ENCODE measurements around the gene C1S. TPM values are rescaled to one million over a fixed set of nuclear protein-coding genes. Genes with fewer than 3 reads are reported as not detected.

Gene C1S
- total RNA-seq, 4 donors from 2014 or later: 103 to 191 (median 117) TPM

DNA sequence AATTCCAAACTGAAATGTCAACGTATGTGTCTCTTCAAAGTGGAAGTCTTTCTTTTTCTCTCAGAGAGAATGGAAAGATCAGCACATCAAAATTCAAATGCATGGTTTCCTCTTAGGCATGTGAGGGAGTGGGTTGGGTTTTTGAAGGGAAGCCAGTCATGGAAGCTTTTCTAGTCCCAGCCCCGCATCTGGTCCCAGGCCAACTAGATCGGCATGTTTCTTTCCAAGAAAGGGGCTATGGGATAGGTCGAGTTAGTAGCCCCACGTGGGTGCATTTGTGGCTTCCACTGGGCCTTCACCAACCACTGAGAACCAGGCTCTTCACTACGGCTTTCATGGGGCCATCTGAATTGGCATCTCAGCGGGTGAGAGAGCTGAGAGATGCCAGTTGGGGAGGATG, 6.6 kb downstream of the C1S start:
- 80 to 90% methylated on average over 3 to 7 of the region's 7 CpGs for WGBS, 2 donors (ENCODE audit: low coverage in 1 of 2)
- Histone ChIP-seq H3K36me3 (no peaks in the 10 kb centered on the region), H3K4me1 (peaks cover 0 to 19% (median 4%) of the 10 kb centered on the region in 4 donors), H3K4me3 (no peak overlapping the region), H3K27me3 (no peaks in the 10 kb centered on the region), H3K9me3 (no peaks in the 10 kb centered on the region), H3K27ac (peak overlapping the region in 1 of 4 donors; percentile 14)
- TF ChIP-seq EP300 (IDR thresholded peaks at IDR 0.05; ENCODE audit: low read depth): no peak
- TF ChIP-seq POLR2A (IDR thresholded peaks at IDR 0.05): no peak
- TF ChIP-seq, protein P1, sequence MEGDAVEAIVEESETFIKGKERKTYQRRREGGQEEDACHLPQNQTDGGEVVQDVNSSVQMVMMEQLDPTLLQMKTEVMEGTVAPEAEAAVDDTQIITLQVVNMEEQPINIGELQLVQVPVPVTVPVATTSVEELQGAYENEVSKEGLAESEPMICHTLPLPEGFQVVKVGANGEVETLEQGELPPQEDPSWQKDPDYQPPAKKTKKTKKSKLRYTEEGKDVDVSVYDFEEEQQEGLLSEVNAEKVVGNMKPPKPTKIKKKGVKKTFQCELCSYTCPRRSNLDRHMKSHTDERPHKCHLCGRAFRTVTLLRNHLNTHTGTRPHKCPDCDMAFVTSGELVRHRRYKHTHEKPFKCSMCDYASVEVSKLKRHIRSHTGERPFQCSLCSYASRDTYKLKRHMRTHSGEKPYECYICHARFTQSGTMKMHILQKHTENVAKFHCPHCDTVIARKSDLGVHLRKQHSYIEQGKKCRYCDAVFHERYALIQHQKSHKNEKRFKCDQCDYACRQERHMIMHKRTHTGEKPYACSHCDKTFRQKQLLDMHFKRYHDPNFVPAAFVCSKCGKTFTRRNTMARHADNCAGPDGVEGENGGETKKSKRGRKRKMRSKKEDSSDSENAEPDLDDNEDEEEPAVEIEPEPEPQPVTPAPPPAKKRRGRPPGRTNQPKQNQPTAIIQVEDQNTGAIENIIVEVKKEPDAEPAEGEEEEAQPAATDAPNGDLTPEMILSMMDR (IDR thresholded peaks at IDR 0.05): no peak
- TF ChIP-seq POLR2AphosphoS5 (IDR thresholded peaks at IDR 0.05): no peak
- intact Hi-C loops (cut with DNase I; ENCODE audit: low total_unique reads) (no loop called here), in situ Hi-C loops (cut with MboI; ENCODE audit: low pct_ligation_motif_present in 1 of 4, low pct_unique_long_range_greater_than_20kb in 1 of 4, low sequenced_read_pairs in 3 of 4) (no loop called here)
- DNase-seq: no peak

DNA sequence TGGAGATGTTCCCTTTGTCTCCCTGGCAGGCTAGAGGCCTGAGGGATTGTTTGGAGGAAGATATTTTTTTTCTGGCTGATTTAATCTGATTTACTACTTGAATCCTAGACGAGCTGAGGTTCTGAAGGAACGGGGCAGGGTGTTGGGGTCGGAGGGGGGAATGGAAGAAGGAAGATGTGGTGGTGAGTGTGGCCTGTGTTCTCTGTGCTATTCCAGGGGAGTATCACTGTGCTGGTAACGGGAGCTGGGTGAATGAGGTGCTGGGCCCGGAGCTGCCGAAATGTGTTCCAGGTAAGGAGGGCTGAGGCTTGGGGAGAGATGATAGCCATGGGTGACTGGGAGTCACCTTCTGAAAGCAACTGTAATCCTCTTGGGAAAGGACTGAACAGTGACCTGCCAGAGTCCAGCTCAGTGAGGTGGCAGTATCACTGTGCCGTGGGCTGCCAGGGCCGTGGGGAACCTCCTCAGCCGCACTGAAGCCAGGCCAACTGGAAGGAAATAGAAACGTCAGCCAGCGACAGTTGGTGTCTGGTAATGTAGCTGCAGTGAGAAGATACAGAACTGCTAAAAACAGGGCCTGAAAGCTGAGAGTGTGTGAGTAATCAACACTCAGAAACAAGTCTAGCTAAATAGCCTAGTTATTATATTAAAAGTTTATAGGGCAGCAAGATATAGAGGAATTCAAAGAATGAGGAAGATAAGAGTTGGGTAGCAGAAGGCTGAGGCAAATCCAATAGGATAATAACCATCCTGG, 7.9 kb downstream of the C1S start:
- intact Hi-C loops (cut with DNase I; ENCODE audit: low total_unique reads): no loop called here
- Histone ChIP-seq H3K9me3 (no peaks in the 10 kb centered on the region), H3K4me1 (peaks cover 0 to 12% (median 0%) of the 10 kb centered on the region in 4 donors), H3K36me3 (no peaks in the 10 kb centered on the region), H3K27ac (peak overlapping the region in 3 of 4 donors; percentile 51 to 68 (median 52)), H3K4me3 (no peak overlapping the region), H3K27me3 (no peaks in the 10 kb centered on the region)
- 61% methylated on average over 11 of the region's 11 CpGs; no CpG with 5 or more reads in 1 of the 2 donors for WGBS, 2 donors (ENCODE audit: low coverage in 1 of 2)
- in situ Hi-C loops (cut with MboI; ENCODE audit: low pct_ligation_motif_present in 1 of 4, low pct_unique_long_range_greater_than_20kb in 1 of 4, low sequenced_read_pairs in 3 of 4): no loop called here
- DNase-seq: no peak
- TF ChIP-seq, protein P1 (IDR thresholded peaks at IDR 0.05): no peak
- TF ChIP-seq POLR2A (IDR thresholded peaks at IDR 0.05): no peak
- TF ChIP-seq EP300 (IDR thresholded peaks at IDR 0.05; ENCODE audit: low read depth): no peak
- TF ChIP-seq POLR2AphosphoS5 (IDR thresholded peaks at IDR 0.05): no peak

DNA sequence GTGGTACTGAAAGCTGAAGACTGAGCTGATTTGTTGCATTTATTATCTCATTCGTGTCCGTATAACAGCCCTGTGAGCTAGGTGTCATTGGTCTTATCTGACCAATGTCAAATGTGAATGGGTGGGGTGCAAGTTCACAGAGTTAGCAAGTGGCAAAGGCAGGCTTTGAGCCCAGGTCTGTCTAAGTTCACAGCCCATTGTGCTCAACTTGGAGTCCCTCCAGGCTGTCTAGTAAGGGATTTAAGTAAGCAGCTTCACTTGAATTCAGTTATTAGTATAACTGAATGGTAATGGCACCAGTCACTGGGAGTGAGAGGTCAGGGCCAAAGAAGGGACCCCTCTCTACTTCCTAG, 8.5 kb downstream of the C1S start:
- TF ChIP-seq POLR2A (IDR thresholded peaks at IDR 0.05): no peak
- TF ChIP-seq, protein P1 (IDR thresholded peaks at IDR 0.05): no peak
- TF ChIP-seq EP300 (IDR thresholded peaks at IDR 0.05; ENCODE audit: low read depth): no peak
- TF ChIP-seq POLR2AphosphoS5 (IDR thresholded peaks at IDR 0.05): no peak
- WGBS, 2 donors (ENCODE audit: low coverage in 1 of 2): 45% methylated on average over 2 of the region's 2 CpGs; no CpG with 5 or more reads in 1 of the 2 donors

DNA sequence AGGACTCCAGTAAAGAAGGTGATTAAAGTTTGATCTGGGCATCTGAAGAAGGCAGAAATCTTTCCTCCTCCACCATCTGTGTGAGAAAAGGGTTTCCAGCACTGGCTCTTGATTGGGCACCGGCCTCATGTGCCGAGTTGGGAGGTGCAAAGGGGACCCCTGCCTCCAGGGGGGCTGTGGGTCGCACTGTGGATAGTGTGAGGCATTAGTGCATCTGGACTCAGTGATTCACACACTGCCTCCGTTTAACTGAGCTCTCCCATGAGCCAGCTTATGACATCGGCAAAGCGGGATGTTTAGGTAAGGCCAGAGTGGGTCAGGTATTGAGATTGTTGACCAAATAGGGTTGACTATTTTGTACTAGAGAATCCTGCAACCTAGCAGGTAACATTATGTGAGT, 8.9 kb downstream of the C1S start:
- H3K27ac ChIP-seq: peak overlapping the region in 3 of 4 donors; percentile 51 to 68 (median 52)
- intact Hi-C loops (cut with DNase I; ENCODE audit: low total_unique reads): no loop called here
- in situ Hi-C loops (cut with MboI; ENCODE audit: low pct_ligation_motif_present in 1 of 4, low pct_unique_long_range_greater_than_20kb in 1 of 4, low sequenced_read_pairs in 3 of 4): no loop called here

More for the DNA sequence above, 8.5 kb downstream of the C1S start:
- no peaks in the 10 kb centered on the region for H3K36me3 ChIP-seq
- in situ Hi-C loops (cut with MboI; ENCODE audit: low pct_ligation_motif_present in 1 of 4, low pct_unique_long_range_greater_than_20kb in 1 of 4, low sequenced_read_pairs in 3 of 4): no loop called here
- H3K4me1 ChIP-seq: peaks cover 0 to 6% (median 0%) of the 10 kb centered on the region in 4 donors
- H3K27ac ChIP-seq: peak overlapping the region in 3 of 4 donors; percentile 51 to 68 (median 52)
- intact Hi-C loops (cut with DNase I; ENCODE audit: low total_unique reads): no loop called here
- no peak for DNase-seq
- H3K9me3 ChIP-seq: no peaks in the 10 kb centered on the region
- H3K4me3 ChIP-seq: no peak overlapping the region
- H3K27me3 ChIP-seq: no peaks in the 10 kb centered on the region

More for the DNA sequence above, 8.9 kb downstream of the C1S start:
- no peak for TF ChIP-seq POLR2AphosphoS5 (IDR thresholded peaks at IDR 0.05)
- TF ChIP-seq EP300 (IDR thresholded peaks at IDR 0.05; ENCODE audit: low read depth): no peak
- TF ChIP-seq, protein P1 (IDR thresholded peaks at IDR 0.05): no peak
- peaks cover 0 to 6% (median 0%) of the 10 kb centered on the region in 4 donors for H3K4me1 ChIP-seq
- H3K27me3 ChIP-seq: no peaks in the 10 kb centered on the region
- WGBS, 2 donors (ENCODE audit: low coverage in 1 of 2): 84% methylated on average over 6 of the region's 6 CpGs; no CpG with 5 or more reads in 1 of the 2 donors
- no peaks in the 10 kb centered on the region for H3K9me3 ChIP-seq
- no peaks in the 10 kb centered on the region for H3K36me3 ChIP-seq
- H3K4me3 ChIP-seq: no peak overlapping the region
- DNase-seq: no peak
